GM21526 (cell line): ENCODE measurements around the gene GNRHR.
A peak's percentile ranks its signal among the peaks of the same experiment; 100 is the strongest.

Experiments
- ATAC-seq: cut with Tn5 transposase; IDR thresholded peaks from one replicate; pipeline ENCODE4 v1.9.1; 2021; ENCODE audit warnings: moderate library complexity; ENCODE audit not compliant: unreplicated experiment, low FRiP score

Gene GNRHR

DNA sequence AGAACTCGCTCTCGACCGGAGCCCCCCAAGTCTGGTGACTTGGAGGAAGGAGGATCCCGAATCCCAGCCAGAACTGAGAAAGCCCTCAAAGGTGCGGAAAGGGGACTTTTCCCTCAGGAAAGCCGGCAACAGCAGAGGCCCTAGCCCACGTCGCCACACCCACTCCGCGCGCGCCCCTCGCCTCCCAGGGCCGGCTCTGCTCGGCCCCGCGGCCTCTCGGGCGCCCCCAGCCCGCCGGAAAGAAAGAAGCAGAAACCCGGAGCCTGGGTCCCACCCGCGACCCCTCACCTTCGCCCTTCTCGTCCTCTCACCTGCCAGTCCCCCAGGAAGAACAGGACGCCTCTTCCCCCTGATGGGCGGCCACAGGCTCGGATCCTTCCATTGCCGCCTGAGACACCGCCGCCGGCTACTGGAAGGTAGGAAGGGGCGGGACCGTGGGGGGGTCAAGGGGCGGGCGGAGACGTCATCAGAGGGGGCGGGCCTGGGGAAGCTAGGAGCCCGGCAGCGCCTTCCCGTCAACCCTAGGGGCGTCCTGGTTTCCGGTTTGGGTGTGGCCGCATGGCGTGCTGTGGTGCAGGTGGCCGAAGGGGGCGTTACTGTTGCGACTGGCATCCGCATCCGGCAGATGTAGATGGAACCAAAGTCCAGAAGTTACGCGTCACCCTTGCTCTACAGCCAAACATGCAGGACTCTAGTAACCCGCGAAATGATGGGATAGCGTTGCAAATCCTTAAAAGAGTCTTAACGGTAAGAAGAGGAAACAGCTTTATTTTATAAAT, 53.3 kb downstream of the GNRHR start, which contains the start of gene UBA6:
Gene UBA6, minus strand, starts transcription at position 418 of the 779 bp plus-strand sequence. Its CDS starts 36 bp downstream, at position 382.
- ATAC-seq: peak; percentile 98

DNA sequence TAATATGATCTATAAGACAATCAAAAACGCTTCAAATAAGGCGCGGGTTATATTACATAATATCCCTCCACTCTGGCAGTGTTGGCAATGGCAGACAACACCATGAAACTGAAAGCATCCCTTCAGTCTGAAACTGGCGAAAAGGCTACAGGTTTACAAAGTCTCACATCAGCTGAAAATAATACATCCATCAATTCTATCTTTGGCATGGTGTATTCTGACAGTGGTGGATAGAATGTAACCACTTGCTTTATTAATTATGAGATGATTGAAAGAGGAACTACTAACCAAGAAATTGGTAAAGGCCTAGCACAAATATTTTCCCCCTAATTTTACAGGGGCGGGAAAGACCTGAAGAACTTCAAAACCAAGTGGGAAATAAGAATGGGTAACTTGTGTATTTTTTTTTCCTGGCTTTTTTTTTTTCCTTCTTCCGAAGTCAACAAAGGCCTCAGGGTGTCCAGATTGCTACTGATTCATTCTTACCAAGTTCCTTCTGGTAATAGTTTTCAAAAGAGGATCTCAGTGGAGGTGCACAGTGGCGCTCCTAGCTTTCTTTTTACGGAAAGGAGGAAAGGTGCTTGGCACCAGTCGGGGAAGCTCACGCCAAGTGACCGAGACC, 54.0 kb downstream of the GNRHR start:
- ATAC-seq: no peak

DNA sequence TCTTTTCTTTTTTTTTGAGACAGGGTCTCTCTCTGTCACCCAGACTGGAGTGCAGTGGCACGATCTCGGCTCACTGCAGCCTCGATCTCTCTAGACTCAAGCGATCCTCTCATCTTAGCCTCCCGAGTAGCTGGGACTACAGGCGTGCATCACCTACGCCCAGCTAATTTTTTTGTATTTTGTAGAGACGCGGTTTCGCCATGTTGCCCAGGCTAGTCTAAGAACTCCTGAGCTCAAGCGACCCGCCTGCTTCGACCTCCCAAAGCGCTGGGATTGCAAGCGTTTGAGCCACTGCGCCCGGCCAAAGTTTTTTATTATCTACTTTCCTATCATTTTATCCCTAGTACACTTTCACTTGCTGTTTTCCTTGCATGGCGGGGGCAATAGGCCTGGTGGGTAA, 54.6 kb downstream of the GNRHR start:
- ATAC-seq: no peak

DNA sequence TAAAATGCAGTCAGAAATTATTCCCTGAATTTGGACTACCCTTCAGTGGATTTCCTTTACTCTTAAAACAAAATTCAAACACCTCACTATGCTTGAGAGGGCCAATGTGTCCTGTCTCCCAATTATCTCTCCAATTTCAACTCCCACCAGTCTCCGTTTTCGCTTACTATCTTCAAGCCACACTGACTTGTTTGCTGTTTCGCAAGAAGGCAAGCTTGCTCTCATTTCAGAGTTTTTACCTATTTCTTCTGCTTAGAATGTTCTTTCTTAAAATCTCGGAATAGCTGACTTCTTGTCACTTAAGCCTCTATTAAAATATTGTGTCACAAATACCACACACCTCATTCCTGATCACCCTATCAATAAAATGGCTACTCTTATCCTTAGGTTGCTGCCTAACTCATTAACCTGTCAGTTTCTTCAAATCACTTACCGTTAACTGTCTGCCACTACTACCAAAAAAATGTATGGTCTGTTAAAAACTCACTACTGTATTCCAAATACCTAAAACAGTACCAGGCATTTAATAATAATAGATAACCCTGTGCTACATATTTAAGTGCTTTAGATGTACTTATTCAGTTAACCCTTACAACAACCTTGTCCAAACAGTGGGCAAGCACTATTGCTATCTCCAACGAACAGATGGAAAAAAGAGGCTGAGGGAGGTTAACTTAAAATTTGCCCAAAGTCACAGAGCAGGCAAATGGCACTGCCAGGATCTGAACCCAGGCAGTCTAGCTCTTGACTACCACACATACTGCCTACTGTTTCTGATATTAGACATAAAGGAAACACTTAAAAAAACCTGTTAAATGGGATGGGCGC, 56.1 kb downstream of the GNRHR start:
- no peak for ATAC-seq

DNA sequence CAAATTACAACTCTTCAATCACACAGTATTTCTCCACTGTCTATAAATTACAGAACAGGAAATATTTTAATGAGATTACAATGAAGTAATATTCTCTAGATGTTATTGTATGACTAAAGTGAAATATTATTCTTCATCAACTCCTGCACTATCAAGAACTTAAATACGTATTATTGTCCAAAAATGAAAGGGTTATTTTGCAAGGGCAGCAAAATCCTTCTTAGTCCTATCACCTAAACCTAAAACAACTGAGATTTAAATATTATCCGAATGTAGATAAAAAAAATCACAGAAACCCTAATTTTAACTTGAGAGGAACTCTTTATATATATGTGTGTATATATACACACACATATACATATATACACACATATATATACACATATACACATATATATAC, 58.1 kb downstream of the GNRHR start:
- ATAC-seq: no peak

DNA sequence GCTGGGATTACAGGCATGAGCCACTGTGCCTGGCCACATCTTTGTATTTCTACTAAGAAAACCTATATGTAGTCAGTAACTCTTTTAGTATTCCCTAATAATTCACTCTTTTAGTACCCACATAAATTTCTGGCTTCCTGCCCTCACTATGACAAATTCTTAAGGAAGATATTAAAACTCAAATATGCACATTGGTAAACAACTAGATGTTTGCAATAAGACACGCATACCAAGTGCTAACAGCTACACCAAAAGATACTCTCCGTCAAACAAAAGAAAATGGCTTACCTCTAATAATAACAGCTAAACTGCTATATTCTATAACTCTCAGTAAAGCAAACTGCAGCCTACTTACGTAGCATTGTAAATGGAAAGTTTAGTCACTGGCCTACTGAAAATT, 59.5 kb downstream of the GNRHR start:
- ATAC-seq: no peak

DNA sequence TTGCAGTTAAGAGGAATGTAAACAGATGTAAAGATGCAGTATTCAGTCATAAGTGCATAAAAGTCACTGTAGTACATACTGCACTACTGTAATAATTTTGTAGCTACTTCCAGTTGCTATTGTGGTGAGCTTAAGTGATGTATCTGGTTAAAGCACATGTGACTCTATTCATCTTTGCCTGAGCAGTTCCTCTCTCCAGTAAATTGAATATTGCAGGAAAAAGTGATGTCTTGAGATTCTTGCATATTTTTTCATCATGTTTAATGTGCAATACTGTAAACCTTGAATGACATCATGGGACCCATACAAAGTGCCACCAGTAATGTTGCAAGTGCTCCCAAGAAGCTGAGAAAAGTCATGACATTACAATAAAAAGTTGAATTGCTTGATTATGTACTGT, 62.9 kb downstream of the GNRHR start:
- ATAC-seq: no peak
